H9 (cell line): ENCODE results near the gene TNKS1BP1. TPM values are rescaled to one million over a fixed set of nuclear protein-coding genes. Genes with fewer than 3 reads are reported as not detected.

Experiments
- DNase-seq: peaks from one replicate; pipeline ENCODE4 v3.0.0-alpha.2; 2017
- H2AFZ ChIP-seq: one replicate; pipeline ENCODE4 v1.6.1; 2013; ENCODE audit warnings: mild to moderate bottlenecking, low read length, control low read depth, moderate library complexity
- H2AK5ac ChIP-seq: 2 replicates; pipeline ENCODE4 v1.6.1; 2013; ENCODE audit warnings: low read length, control low read depth, mixed read lengths; ENCODE audit not compliant: insufficient read length
- H2BK120ac ChIP-seq: one replicate; pipeline ENCODE4 v1.6.1; 2013; ENCODE audit warnings: low read depth, mild to moderate bottlenecking, low read length, control low read depth, inconsistent platforms; ENCODE audit not compliant: poor library complexity, severe bottlenecking
- H2BK12ac ChIP-seq: 2 replicates; pipeline ENCODE4 v1.6.1; 2013; ENCODE audit warnings: low read length, control low read depth, mixed read lengths, low read depth; ENCODE audit not compliant: insufficient read length
- H2BK15ac ChIP-seq: 2 replicates; pipeline ENCODE4 v1.6.1; 2013; ENCODE audit warnings: low read depth, low read length, control low read depth
- H2BK20ac ChIP-seq: one replicate; pipeline ENCODE4 v1.6.1; 2013; ENCODE audit warnings: low read depth, mild to moderate bottlenecking, low read length, control low read depth, inconsistent platforms; ENCODE audit not compliant: poor library complexity, severe bottlenecking
- H2BK5ac ChIP-seq: 2 replicates; pipeline ENCODE4 v1.6.1; 2013; ENCODE audit warnings: low read length, control low read depth, mixed read lengths; ENCODE audit not compliant: insufficient read length
- H3K14ac ChIP-seq: 2 replicates; pipeline ENCODE4 v1.6.1; 2013; ENCODE audit warnings: low read length, control low read depth; ENCODE audit not compliant: insufficient read depth
- H3K18ac ChIP-seq: 2 replicates; pipeline ENCODE4 v1.6.1; 2013; ENCODE audit warnings: low read depth, mild to moderate bottlenecking, mixed read lengths, low read length, control low read depth; ENCODE audit not compliant: insufficient read length
- H3K23ac ChIP-seq: 2 replicates; pipeline ENCODE4 v1.6.1; 2013; ENCODE audit warnings: low read length, control low read depth, mixed read lengths, low read depth; ENCODE audit not compliant: insufficient read length
- H3K23me2 ChIP-seq: 2 replicates; pipeline ENCODE4 v1.6.1; 2013; ENCODE audit warnings: low read depth, mild to moderate bottlenecking, mixed read lengths, low read length, control low read depth; ENCODE audit not compliant: insufficient read length, poor library complexity, severe bottlenecking
- H3K27ac ChIP-seq: 2 replicates; pipeline ENCODE4 v1.5.1; 2013; ENCODE audit warnings: low read length, control low read depth, mixed read lengths, low read depth; ENCODE audit not compliant: insufficient read length
- H3K27me3 ChIP-seq: 2 replicates; pipeline ENCODE4 v1.6.1; 2013; ENCODE audit warnings: low read length, control low read depth, inconsistent platforms; ENCODE audit not compliant: insufficient read depth
- H3K4ac ChIP-seq: 2 replicates; pipeline ENCODE4 v1.6.1; 2013; ENCODE audit warnings: low read depth, mild to moderate bottlenecking, control low read depth, inconsistent platforms, low read length, moderate library complexity
- H3K4me1 ChIP-seq: 2 replicates; pipeline ENCODE4 v1.6.1; 2013; ENCODE audit warnings: low read length, control low read depth, inconsistent platforms; ENCODE audit not compliant: insufficient read depth
- H3K4me2 ChIP-seq: 2 replicates; pipeline ENCODE4 v1.6.1; 2013; ENCODE audit warnings: low read length, control low read depth, mixed read lengths; ENCODE audit not compliant: insufficient read length, insufficient read depth
- H3K56ac ChIP-seq: 2 replicates; pipeline ENCODE4 v1.6.1; 2013; ENCODE audit warnings: low read depth, mild to moderate bottlenecking, mixed read lengths, low read length, control low read depth; ENCODE audit not compliant: insufficient read length
- H3K79me1 ChIP-seq: 2 replicates; pipeline ENCODE4 v1.6.1; 2013; ENCODE audit warnings: low read depth, mild to moderate bottlenecking, moderate library complexity, low read length, control low read depth, inconsistent platforms; ENCODE audit not compliant: insufficient read depth, poor library complexity, severe bottlenecking
- H3K79me2 ChIP-seq: 2 replicates; pipeline ENCODE4 v1.6.1; 2013; ENCODE audit warnings: low read length, control low read depth, inconsistent platforms; ENCODE audit not compliant: insufficient read depth
- H3K9ac ChIP-seq: 2 replicates; pipeline ENCODE4 v1.6.1; 2013; ENCODE audit warnings: low read length, control low read depth, mixed read lengths; ENCODE audit not compliant: insufficient read length; ENCODE audit errors: extremely low read depth
- H3K9me3 ChIP-seq: one replicate; pipeline ENCODE4 v1.6.1; 2013; ENCODE audit warnings: low read depth, low read length, inconsistent platforms; ENCODE audit not compliant: control insufficient read depth
- H3T11ph ChIP-seq: one replicate; pipeline ENCODE4 v1.6.1; 2013; ENCODE audit warnings: mild to moderate bottlenecking, low read length, control low read depth, inconsistent platforms
- H4K20me1 ChIP-seq: one replicate; pipeline ENCODE4 v1.6.1; 2013; ENCODE audit not compliant: control insufficient read depth, insufficient read length, insufficient read depth
- H4K5ac ChIP-seq: 2 replicates; pipeline ENCODE4 v1.6.1; 2013; ENCODE audit warnings: low read depth, mild to moderate bottlenecking, mixed read lengths, low read length, control low read depth; ENCODE audit not compliant: insufficient read length
- H4K8ac ChIP-seq: replicated peaks from 2 replicates; pipeline ENCODE4 v1.6.1; 2013; ENCODE audit warnings: low read length, control low read depth, mixed read lengths, low read depth; ENCODE audit not compliant: insufficient read length
- H4K91ac ChIP-seq: 2 replicates; pipeline ENCODE4 v1.6.1; 2013; ENCODE audit warnings: low read depth, mild to moderate bottlenecking, moderate library complexity, mixed read lengths, low read length, control low read depth; ENCODE audit not compliant: insufficient read length
- H3K27ac Mint-ChIP-seq, 3 experiments: 2 replicates in 2 of 3; 3 replicates in 1 of 3; pipeline ENCODE4 v1.8.0; 2020 to 2021; ENCODE audit warnings: mixed read lengths in 3 of 3, mild to moderate bottlenecking in 1 of 3, moderate library complexity in 1 of 3
- H3K27me3 Mint-ChIP-seq: 2 replicates; pipeline ENCODE4 v1.8.0; 2021; ENCODE audit warnings: low read depth, mild to moderate bottlenecking, moderate library complexity, mixed read lengths
- H3K36me3 Mint-ChIP-seq, 3 experiments: 2 replicates in 2 of 3; 3 replicates in 1 of 3; pipeline ENCODE4 v1.8.0; 2020 to 2021; ENCODE audit warnings: low read depth in 3 of 3, mixed read lengths in 3 of 3; ENCODE audit not compliant: insufficient read depth in 1 of 3
- H3K4me1 Mint-ChIP-seq, 2 experiments: 2 replicates each; pipeline ENCODE4 v1.8.0; 2020; ENCODE audit warnings: mixed read lengths in 2 of 2
- H3K4me3 Mint-ChIP-seq, 2 experiments: 2 replicates in 1 of 2; 3 replicates in 1 of 2; pipeline ENCODE4 v1.8.0; 2020 to 2021; ENCODE audit warnings: mild to moderate bottlenecking in 2 of 2, mixed read lengths in 2 of 2, moderate library complexity in 1 of 2
- H3K9me3 Mint-ChIP-seq, 2 experiments: 2 replicates in 1 of 2; 3 replicates in 1 of 2; pipeline ENCODE4 v1.8.0; 2020; ENCODE audit warnings: mild to moderate bottlenecking in 2 of 2, mixed read lengths in 2 of 2, moderate library complexity in 1 of 2
- CTCF ChIP-seq: fragments of 200-600 bp; sonication (generic); conservative IDR thresholded peaks from 3 replicates; pipeline ENCODE4 v1.8.0; 2021; ENCODE audit warnings: antibody characterized with exemption, mild to moderate bottlenecking
- WGBS: extraction: QIAGEN DNeasy Blood & Tissue Kit; methylation state at CpG from one replicate; pipeline ENCODE4 v1.1.7; 2013; ENCODE audit warnings: missing lambda C conversion rate, low lambda C conversion rate, mixed read lengths; ENCODE audit not compliant: insufficient read length; ENCODE audit errors: extremely low coverage; 5-methylcytosine and 5-hydroxymethylcytosine counted together
- total RNA-seq: library from RNA; stranded (reverse); gene quantifications from 2 replicates; pipeline ENCODE4 v1.2.1, GENCODE V29; 2021

Gene TNKS1BP1
- total RNA-seq, 1 experiment from 2014 or later: 130 TPM

- H3K4me1 Mint-ChIP-seq: peaks cover 7 to 17% of the 10 kb centered on the region in 2 experiments
- no peak overlapping the region for H3K4ac ChIP-seq
- H4K20me1 ChIP-seq: no peaks in the 10 kb centered on the region
- no peak overlapping the region for H3K23ac ChIP-seq
- H4K8ac ChIP-seq: no peak overlapping the region
- peaks cover 68 to 72% (median 71%) of the 10 kb centered on the region in 3 experiments for H3K36me3 Mint-ChIP-seq
- no peak overlapping the region for H2BK15ac ChIP-seq
- no peak overlapping the region for H3K14ac ChIP-seq
- H2AFZ ChIP-seq: no peak overlapping the region
- H2AK5ac ChIP-seq: no peak overlapping the region
- peaks cover 3% of the 10 kb centered on the region; the same call in 1 of the 2 replicates for H3K79me2 ChIP-seq
- H3K9me3 ChIP-seq: no peaks in the 10 kb centered on the region
- H3K18ac ChIP-seq: no peak overlapping the region
- H3K4me1 ChIP-seq: no peaks in the 10 kb centered on the region
- H3K27ac ChIP-seq: no peak overlapping the region
- H3K4me3 Mint-ChIP-seq: no peak overlapping the region
- H3K27ac Mint-ChIP-seq: no peak overlapping the region; a peak in 1 of 7 replicates
- no peak for TF ChIP-seq CTCF
- no peaks in the 10 kb centered on the region for H3K27me3 ChIP-seq
- H3K27me3 Mint-ChIP-seq: no peaks in the 10 kb centered on the region
- H3K56ac ChIP-seq: no peak overlapping the region
- H3K23me2 ChIP-seq: no peaks in the 10 kb centered on the region
- no peak overlapping the region for H3K9ac ChIP-seq
- no CpG with 5 or more reads among the region's 27 CpGs for WGBS
- H4K5ac ChIP-seq: no peak overlapping the region
- H3K4me2 ChIP-seq: no peak overlapping the region
- H4K91ac ChIP-seq: no peak overlapping the region
- no peak for DNase-seq
- H2BK12ac ChIP-seq: no peak overlapping the region
- H3K79me1 ChIP-seq: no peaks in the 10 kb centered on the region
- no peak overlapping the region for H2BK120ac ChIP-seq
- H2BK20ac ChIP-seq: no peak overlapping the region
- H3T11ph ChIP-seq: no peak overlapping the region
- H3K9me3 Mint-ChIP-seq: peaks cover 10 to 17% of the 10 kb centered on the region in 2 experiments
- H2BK5ac ChIP-seq: no peak overlapping the region
These were observed 22.9 kb downstream of the TNKS1BP1 start for GRCh38 chr11:57301711-57302423.
